Left lung (tissue), 10 donors: Measurements from ENCODE around the gene ANO2. TPM values are rescaled to one million over a fixed set of nuclear protein-coding genes. Genes with fewer than 3 reads are reported as not detected.
A peak's percentile ranks its signal among the peaks of the same experiment; 100 is the strongest.

Experiments used
- ATAC-seq: fragments of 200-7000 bp; cut with Tn5 transposase; one replicate; pipeline ENCODE4 v1.9.1; 2020; ENCODE audit warnings: moderate library complexity
- DNase-seq, 4 donors: peaks; one replicate each; pipeline ENCODE4 v3.0.0-alpha.2; 2013 to 2020
- H3K27ac ChIP-seq, 2 donors: fragments of 200-600 bp; sonication (generic) in 1 of 2; one replicate each; pipeline versions ENCODE4 v1.5.0 to v1.8.0; 2020 to 2021
- H3K27me3 ChIP-seq, 2 donors: fragments of 200-600 bp; sonication (generic) in 1 of 2; one replicate each; pipeline versions ENCODE4 v1.5.0 to v1.8.0; 2020 to 2021
- H3K36me3 ChIP-seq, 2 donors: fragments of 200-600 bp; sonication (generic) in 1 of 2; one replicate each; pipeline versions ENCODE4 v1.5.0 to v1.8.0; 2020 to 2021
- H3K4me1 ChIP-seq, 2 donors: fragments of 200-600 bp; one replicate each; pipeline ENCODE4 v1.8.0; 2021
- H3K4me3 ChIP-seq, 2 donors: fragments of 200-600 bp; sonication (generic) in 1 of 2; one replicate each; pipeline versions ENCODE4 v1.5.0 to v1.8.0; 2020 to 2021; ENCODE audit warnings: mild to moderate bottlenecking in 1 of 2
- H3K9me3 ChIP-seq, 2 donors: fragments of 200-600 bp; sonication (generic) in 1 of 2; one replicate each; pipeline versions ENCODE4 v1.5.0 to v1.8.0; 2020 to 2021
- CTCF ChIP-seq, 2 donors: fragments of 200-600 bp; sonication (generic) in 1 of 2; IDR thresholded peaks; one replicate each; pipeline versions ENCODE4 v1.5.0 to v1.8.0; 2021; ENCODE audit warnings: antibody characterized with exemption in 2 of 2
- intact Hi-C, 2 donors: fragments of 100-400 bp; cut with DNase I; formaldehyde crosslinking; loops; one replicate each; pipeline versions ENCODE4 v1.11.2 to v1.14.2; 2022
- polyA plus RNA-seq, 6 donors: library from polyadenylated mRNA; unstranded; fragments of 120-200 nt; gene quantifications; one replicate each; pipeline ENCODE4 v1.2.1, GENCODE V29; 2013; ENCODE audit not compliant: insufficient read length in 6 of 6
- total RNA-seq, 2 donors: library from RNA; stranded (reverse); fragmentation: NEBNext Ultra II Directional; extraction: Animal tissue kit (Norgen Biotek cat#: 25700); gene quantifications; one replicate each; pipeline ENCODE4 v1.2.1, GENCODE V29; 2021
- donor health status: DM: no; HTN: yes; CAD: no.
- donor health status: DM: no; HTN: no; CAD: no.

The ANO2 gene
- total and polyA plus RNA-seq, 8 donors = 3.4 to 10.5 (median 6.1) TPM

DNA sequence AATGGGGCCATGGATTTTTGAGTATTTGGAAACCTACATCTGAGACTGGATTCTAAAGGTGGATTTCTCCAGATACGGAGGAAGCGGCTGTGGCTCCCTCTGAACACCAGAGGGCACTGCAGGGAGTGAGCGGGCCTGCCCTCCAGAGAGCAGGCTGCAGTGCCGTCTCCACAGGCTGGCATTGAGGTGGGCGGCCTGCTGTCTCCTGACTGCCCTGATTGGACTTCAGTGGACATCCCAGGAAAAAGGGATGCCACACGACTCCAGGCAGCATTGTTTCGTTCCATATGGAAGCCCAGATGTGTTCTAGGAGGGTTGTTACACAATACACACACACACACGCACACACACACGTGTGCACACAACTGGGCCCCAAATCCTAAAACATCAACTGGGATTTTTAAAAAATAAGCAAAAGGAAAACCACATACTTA, 20.9 kb upstream of the ANO2 start:
- DNase-seq (peak in 1 of 4 donors; percentile 46), ATAC-seq (peak; percentile 91)
- Histone ChIP-seq H3K9me3 (no peaks in the 10 kb centered on the region), H3K27ac (no peak overlapping the region), H3K27me3 (peaks cover 0 to 8% of the 10 kb centered on the region in 2 donors), H3K4me3 (no peak overlapping the region), H3K36me3 (peaks cover 0 to 5% of the 10 kb centered on the region in 2 donors), H3K4me1 (no peaks in the 10 kb centered on the region)
- peak; percentile 62 to 71 for TF ChIP-seq CTCF (IDR thresholded peaks at IDR 0.05)
- intact Hi-C loops = no loop called here

DNA sequence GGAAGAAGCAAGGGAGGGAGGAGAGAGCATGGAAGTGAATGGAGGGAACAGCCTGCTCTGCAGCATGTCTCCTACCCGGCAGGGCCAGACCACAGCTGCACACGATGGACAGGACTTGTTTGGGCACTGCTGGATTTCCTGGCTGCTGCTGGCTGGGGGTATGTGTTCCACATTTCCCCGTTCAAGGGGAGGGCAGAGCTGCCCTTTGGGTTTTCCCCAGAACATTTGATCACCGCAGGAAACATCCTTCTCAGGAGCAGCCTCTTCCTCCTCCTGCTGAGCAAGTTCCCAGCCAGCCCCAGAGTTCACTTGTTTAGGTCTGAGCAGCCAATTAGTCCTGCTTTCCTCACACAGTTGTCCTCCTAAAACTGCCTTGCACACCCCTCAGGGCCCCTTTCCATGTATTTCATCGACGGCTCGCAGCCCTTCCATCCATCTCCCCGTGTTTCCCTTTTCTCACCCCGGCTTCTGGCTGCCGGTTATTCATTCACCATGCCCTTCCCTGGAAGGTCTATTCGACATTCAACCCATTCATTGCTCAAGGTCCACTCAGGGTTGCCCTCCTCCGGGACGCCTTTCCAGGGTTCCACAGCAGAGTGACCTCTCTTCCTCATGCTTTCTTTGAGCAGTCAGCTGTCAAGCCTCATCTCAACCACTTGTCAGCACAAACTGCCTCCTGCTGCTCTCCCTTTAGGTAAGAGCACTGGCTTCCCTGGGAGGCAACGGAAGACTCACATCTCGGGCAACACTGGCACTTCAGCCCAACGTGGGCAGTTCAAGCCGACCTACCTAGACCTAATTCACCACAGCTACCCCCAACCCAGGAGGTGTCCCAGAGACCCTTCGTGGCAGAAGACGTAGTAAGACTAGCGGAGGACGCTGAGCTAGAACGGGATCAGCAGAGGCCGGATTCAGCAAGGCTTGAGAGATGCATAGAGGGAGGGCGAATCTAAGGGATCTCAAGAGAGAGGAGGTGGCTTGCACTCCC, 20.1 kb upstream of the ANO2 start:
- TF ChIP-seq CTCF (IDR thresholded peaks at IDR 0.05) = no peak
- peak; percentile 12 for ATAC-seq
- Histone ChIP-seq H3K27ac (no peak overlapping the region), H3K4me3 (no peak overlapping the region), H3K4me1 (no peaks in the 10 kb centered on the region), H3K27me3 (peaks cover 0 to 8% of the 10 kb centered on the region in 2 donors), H3K9me3 (no peaks in the 10 kb centered on the region), H3K36me3 (no peaks in the 10 kb centered on the region)
- no peak for DNase-seq
- intact Hi-C loops = no loop called here

GRCh38 chr12:5963515-5963914, 18.5 kb upstream of the ANO2 start:
- DNase-seq = no peak
- Histone ChIP-seq H3K27ac (no peak overlapping the region), H3K27me3 (peaks cover 0 to 8% of the 10 kb centered on the region in 2 donors), H3K9me3 (no peaks in the 10 kb centered on the region), H3K4me1 (no peaks in the 10 kb centered on the region), H3K4me3 (no peak overlapping the region), H3K36me3 (peaks cover 0 to 4% of the 10 kb centered on the region in 2 donors)
- ATAC-seq = no peak
- no peak for TF ChIP-seq CTCF (IDR thresholded peaks at IDR 0.05)
- intact Hi-C loops = no loop called here

DNA sequence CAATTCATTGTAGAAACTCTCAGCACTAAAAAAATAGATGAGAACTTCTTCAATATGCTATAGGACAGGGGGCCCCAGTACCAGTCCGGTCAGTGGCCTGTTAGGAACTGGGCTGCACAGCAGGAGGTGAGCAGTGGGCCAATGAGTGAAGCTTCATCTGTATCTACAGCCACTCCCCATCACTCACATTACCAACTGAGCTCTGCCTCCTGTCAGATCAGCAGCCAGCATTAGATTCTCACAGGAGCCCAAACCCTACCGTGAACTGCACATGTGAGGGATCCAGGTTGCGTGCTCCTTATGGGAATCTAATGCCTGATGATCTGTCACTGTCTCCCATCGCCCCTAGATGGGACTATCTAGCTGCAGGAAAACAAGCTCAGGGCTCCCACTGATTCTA, 15.7 kb upstream of the ANO2 start:
- H3K4me3 ChIP-seq = no peak overlapping the region
- TF ChIP-seq CTCF (IDR thresholded peaks at IDR 0.05) = no peak
- no peaks in the 10 kb centered on the region for H3K9me3 ChIP-seq
- DNase-seq = no peak
- H3K36me3 ChIP-seq = peaks cover 0 to 4% of the 10 kb centered on the region in 2 donors
- no peak for ATAC-seq
- intact Hi-C loops = no loop called here
- H3K27ac ChIP-seq = no peak overlapping the region
- no peaks in the 10 kb centered on the region for H3K4me1 ChIP-seq
- peaks cover 0 to 8% of the 10 kb centered on the region in 2 donors for H3K27me3 ChIP-seq

DNA sequence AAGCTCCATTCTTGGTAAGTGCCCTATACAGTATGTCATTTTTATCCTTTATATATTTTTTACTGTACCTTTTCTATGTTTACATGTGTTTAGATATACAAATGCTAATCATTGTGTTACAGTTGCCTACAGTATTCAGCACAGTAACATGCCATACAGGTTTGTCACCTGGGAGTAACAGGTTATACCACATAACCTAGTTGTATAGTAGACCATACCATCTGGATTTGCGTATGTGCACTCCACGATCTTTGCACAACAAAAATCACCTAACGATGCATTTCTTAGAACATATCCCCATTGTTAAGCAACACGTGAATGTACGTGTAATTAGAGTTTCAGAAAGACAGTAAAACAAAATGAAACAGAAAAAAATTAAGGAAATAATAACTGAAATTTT, 11.9 kb upstream of the ANO2 start:
- Histone ChIP-seq H3K4me1 (no peaks in the 10 kb centered on the region), H3K27me3 (no peaks in the 10 kb centered on the region), H3K9me3 (no peaks in the 10 kb centered on the region), H3K4me3 (no peak overlapping the region), H3K36me3 (peaks cover 0 to 4% of the 10 kb centered on the region in 2 donors), H3K27ac (no peak overlapping the region)
- ATAC-seq = no peak
- TF ChIP-seq CTCF (IDR thresholded peaks at IDR 0.05) = no peak
- DNase-seq = no peak
- intact Hi-C loops = no loop called here
